Endothelial cell (in vitro differentiated cells): ENCODE data around the gene CIB4. TPM values are rescaled to one million over a fixed set of nuclear protein-coding genes. Genes with fewer than 3 reads are reported as not detected.
A peak's percentile ranks its signal among the peaks of the same experiment; 100 is the strongest.

ENCODE experiments used
- DNase-seq: peaks from one replicate; pipeline ENCODE4 v3.0.0; 2021; ENCODE audit warnings: low spot score
- H3K27ac Mint-ChIP-seq: one replicate; pipeline ENCODE4 v1.8.0; 2021; ENCODE audit warnings: mixed read lengths, inconsistent platforms; ENCODE audit not compliant: unreplicated experiment
- H3K27me3 Mint-ChIP-seq: one replicate; pipeline ENCODE4 v1.8.0; 2021; ENCODE audit warnings: mild to moderate bottlenecking, moderate library complexity, mixed read lengths, inconsistent platforms; ENCODE audit not compliant: unreplicated experiment
- H3K36me3 Mint-ChIP-seq: one replicate; pipeline ENCODE4 v1.8.0; 2021; ENCODE audit warnings: mild to moderate bottlenecking, low read depth, mixed read lengths, inconsistent platforms; ENCODE audit not compliant: unreplicated experiment
- H3K4me1 Mint-ChIP-seq: one replicate; pipeline ENCODE4 v1.8.0; 2021; ENCODE audit warnings: mild to moderate bottlenecking, mixed read lengths, inconsistent platforms; ENCODE audit not compliant: unreplicated experiment
- H3K4me3 Mint-ChIP-seq: one replicate; pipeline ENCODE4 v1.8.0; 2021; ENCODE audit warnings: mild to moderate bottlenecking, mixed read lengths, inconsistent platforms; ENCODE audit not compliant: unreplicated experiment
- H3K9me3 Mint-ChIP-seq: one replicate; pipeline ENCODE4 v1.8.0; 2021; ENCODE audit warnings: mixed read lengths, inconsistent platforms; ENCODE audit not compliant: unreplicated experiment
- total RNA-seq: library from RNA; stranded (reverse); fragmentation: NEBNext Ultra II Directional; extraction: Animal tissue kit (Norgen Biotek cat#: 25700); gene quantifications from one replicate; pipeline ENCODE4 v1.2.1, GENCODE V29; 2021; ENCODE audit not compliant: unreplicated experiment
- TF ChIP-seq, protein P1 (sequence below): fragments of 200-600 bp; sonication (generic); IDR thresholded peaks from one replicate; pipeline ENCODE4 v1.5.0; 2021; ENCODE audit warnings: antibody characterized with exemption; ENCODE audit not compliant: unreplicated experiment

Gene CIB4
- total RNA-seq, 1 donor from 2014 or later: not detected

DNA sequence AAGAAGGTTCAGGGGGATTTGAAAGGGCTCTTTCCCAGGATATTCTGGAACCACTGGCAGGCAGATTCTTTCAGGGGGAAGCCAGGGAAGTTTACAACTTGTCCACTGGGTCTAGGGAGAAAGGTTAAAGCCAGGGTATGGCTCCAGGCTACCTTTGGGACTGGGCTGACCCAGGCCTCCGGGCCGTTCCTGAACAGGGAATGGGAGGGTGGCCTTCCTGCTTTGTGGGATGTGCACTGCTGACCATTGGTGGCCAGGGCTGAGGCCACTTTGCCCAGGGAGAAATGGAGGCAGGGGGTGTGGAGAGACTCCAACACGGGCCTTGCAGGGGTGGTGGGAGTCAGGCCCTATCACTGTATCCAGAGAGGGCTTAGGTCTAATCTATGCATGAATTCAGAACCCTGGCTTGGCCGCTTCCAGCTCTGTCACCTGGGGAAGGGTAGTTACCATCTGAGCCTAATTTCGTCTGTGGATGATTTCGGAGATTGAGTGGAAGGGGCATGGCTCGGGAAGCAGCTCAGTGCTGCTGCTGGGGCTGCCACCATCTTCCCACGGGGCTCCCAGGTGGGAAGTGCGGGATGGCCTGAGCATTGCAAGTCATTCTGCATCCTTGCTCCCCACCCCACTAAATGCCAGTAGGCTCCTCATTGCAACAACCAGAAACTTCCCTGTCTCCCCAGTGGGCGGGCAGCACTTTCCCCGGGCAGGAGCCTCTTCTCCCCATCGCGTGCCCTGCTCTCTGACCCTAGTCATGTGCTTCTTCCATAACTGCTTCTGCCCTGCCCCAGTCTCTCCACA lies 106.1 kb downstream of the CIB4 start:
- Mint-ChIP-seq H3K36me3 (peaks cover 4% of the 10 kb centered on the region), H3K4me1 (peaks cover 35% of the 10 kb centered on the region), H3K27ac (peak overlapping the region; percentile 92), H3K27me3 (peaks cover 15% of the 10 kb centered on the region), H3K4me3 (no peak overlapping the region), H3K9me3 (no peaks in the 10 kb centered on the region)
- TF ChIP-seq, protein P1, sequence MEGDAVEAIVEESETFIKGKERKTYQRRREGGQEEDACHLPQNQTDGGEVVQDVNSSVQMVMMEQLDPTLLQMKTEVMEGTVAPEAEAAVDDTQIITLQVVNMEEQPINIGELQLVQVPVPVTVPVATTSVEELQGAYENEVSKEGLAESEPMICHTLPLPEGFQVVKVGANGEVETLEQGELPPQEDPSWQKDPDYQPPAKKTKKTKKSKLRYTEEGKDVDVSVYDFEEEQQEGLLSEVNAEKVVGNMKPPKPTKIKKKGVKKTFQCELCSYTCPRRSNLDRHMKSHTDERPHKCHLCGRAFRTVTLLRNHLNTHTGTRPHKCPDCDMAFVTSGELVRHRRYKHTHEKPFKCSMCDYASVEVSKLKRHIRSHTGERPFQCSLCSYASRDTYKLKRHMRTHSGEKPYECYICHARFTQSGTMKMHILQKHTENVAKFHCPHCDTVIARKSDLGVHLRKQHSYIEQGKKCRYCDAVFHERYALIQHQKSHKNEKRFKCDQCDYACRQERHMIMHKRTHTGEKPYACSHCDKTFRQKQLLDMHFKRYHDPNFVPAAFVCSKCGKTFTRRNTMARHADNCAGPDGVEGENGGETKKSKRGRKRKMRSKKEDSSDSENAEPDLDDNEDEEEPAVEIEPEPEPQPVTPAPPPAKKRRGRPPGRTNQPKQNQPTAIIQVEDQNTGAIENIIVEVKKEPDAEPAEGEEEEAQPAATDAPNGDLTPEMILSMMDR: no peak
- no peak for DNase-seq

DNA sequence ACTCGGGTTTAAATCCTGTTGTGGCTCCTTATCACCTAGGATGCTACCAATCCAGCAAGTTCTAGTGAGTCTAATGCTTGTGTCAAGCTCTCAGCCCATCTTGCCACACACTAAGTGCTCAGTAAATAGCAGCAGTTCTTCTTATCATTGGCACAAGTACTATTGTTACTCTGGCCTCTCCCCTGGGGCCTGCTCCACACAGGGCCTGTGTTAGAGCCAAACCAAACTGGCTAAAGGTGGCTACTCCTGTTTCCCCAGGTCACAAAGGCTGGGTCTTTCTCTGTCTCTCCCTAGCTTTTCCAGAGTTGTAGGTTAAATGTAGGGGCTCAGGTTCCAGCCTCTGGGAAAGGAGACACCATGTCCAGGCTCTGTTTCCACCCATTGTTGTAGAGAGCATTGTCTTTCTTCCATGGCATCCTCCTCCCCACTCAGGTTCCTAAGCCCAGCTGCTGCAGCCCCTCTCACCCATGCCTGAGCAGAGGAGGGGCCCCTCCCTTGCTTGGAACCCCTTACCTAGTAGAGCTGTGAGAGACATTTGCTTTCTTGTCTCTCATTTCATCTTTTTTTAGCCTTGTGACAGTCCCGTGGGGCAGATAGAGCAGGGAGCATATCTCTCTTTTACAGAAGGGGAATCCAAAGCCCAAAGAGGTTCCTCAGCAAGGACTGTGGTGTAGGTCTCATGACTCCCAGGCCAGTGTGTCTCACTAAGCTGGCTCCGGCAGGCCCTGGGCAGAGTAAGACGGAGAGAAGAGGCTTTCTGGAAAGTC lies 106.9 kb downstream of the CIB4 start:
- peaks cover 15% of the 10 kb centered on the region for H3K27me3 Mint-ChIP-seq
- no peak overlapping the region for H3K4me3 Mint-ChIP-seq
- no peak for DNase-seq
- H3K36me3 Mint-ChIP-seq: peaks cover 4% of the 10 kb centered on the region
- peaks cover 35% of the 10 kb centered on the region for H3K4me1 Mint-ChIP-seq
- TF ChIP-seq, protein P1: no peak
- H3K27ac Mint-ChIP-seq: peak overlapping the region; percentile 92
- no peaks in the 10 kb centered on the region for H3K9me3 Mint-ChIP-seq

DNA sequence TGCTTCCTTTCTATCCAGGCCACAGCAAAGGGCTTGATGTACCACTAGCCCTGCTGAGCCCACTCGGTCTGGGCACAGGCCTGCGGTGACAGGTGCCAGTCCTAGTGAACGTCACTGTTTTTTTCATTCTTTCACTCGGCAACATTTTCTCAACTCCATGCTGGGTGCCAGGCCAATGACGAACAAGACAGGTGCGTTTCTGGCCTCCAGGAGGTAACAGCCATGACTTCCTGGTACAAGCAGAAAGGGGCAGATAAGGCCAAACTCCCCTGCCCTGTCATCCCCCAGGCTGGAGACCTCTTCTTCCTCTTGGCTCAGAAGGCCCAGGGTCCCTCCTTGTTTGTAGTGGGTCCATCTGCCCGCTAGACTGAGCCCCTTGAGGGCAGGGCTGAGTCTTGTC lies 107.5 kb downstream of the CIB4 start:
- Mint-ChIP-seq H3K36me3 (peaks cover 4% of the 10 kb centered on the region), H3K27ac (peak overlapping the region; percentile 92), H3K27me3 (peaks cover 15% of the 10 kb centered on the region), H3K4me3 (no peak overlapping the region), H3K9me3 (no peaks in the 10 kb centered on the region), H3K4me1 (peaks cover 40% of the 10 kb centered on the region)
- no peak for DNase-seq
- TF ChIP-seq, protein P1: no peak

DNA sequence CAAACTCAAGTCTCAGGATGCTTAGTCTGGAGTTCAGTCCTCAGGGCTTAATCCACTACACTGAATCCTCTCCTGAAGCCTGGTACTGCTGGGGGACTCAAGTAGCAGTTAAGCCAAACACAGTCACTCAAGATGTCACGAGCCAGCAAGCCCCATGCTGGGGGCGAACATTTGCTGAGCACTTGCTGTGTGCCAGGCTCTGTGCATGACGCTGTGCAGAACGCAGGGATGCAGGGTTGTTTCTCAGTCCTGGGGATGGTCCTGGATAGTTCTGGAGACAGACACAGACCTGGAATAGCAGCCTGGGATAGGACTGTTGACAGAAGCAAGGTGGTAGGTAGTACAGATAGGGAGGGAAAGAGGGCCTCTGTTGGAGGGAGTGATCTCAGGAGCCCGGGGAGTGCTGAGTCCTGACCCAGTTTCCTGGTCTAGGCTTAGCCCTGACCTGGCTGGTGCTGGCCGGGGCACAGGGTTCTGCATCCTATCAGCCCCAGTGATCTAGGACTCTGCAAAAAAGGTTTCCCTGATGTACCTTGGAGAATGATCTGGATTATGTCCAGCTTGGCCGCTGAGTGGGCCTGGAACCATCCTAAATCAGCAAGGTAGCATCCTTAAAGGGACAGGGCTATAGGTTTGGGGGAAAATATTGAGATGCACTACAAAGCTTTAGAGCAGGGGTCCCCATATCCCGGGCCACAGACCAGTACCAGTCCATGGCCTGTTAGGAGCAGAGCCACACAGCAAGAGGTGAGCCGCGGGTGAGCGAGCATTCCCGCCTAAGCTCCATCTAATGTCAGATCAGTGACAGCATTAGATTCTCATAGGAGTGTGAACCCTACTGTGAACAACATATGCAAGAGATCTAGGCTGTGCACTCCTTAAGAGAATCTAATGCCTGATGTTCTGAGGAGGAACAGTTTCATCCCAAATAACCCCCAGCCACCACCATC lies 108.6 kb downstream of the CIB4 start:
- Mint-ChIP-seq H3K4me3 (no peak overlapping the region), H3K27me3 (peaks cover 15% of the 10 kb centered on the region), H3K4me1 (peaks cover 40% of the 10 kb centered on the region), H3K9me3 (no peaks in the 10 kb centered on the region), H3K27ac (no peak overlapping the region), H3K36me3 (peaks cover 4% of the 10 kb centered on the region)
- no peak for DNase-seq
- TF ChIP-seq, protein P1: no peak

Other genes starting within 250 kb of the CIB4 start
- 0.36 TPM for gene DRC1, start 239.4 kb downstream of the CIB4 start, total RNA-seq
- 0.13 TPM for gene OTOF, start 163.2 kb downstream of the CIB4 start, total RNA-seq
- gene KCNK3, start 51.4 kb upstream of the CIB4 start, total RNA-seq: not detected
- gene SLC35F6, start 122.9 kb upstream of the CIB4 start, total RNA-seq: 23.8 TPM
- 3.9 TPM for gene CENPA, start 144.7 kb upstream of the CIB4 start, total RNA-seq
- gene DPYSL5, start 206.8 kb upstream of the CIB4 start, total RNA-seq: 0.23 TPM